ENCODE data around the gene SLU7. TPM values are rescaled to one million over a fixed set of nuclear protein-coding genes. Genes with fewer than 3 reads are reported as not detected.

Gene SLU7
- total RNA-seq, 1 donor from 2014 or later, result 56.3 TPM

GRCh38 chr5:160370713-160371034, 48.2 kb downstream of the SLU7 start:
- FAIRE-seq, result no peak
- DNase-seq (ENCODE audit: low spot score in 2 of 2), result no peak

DNA sequence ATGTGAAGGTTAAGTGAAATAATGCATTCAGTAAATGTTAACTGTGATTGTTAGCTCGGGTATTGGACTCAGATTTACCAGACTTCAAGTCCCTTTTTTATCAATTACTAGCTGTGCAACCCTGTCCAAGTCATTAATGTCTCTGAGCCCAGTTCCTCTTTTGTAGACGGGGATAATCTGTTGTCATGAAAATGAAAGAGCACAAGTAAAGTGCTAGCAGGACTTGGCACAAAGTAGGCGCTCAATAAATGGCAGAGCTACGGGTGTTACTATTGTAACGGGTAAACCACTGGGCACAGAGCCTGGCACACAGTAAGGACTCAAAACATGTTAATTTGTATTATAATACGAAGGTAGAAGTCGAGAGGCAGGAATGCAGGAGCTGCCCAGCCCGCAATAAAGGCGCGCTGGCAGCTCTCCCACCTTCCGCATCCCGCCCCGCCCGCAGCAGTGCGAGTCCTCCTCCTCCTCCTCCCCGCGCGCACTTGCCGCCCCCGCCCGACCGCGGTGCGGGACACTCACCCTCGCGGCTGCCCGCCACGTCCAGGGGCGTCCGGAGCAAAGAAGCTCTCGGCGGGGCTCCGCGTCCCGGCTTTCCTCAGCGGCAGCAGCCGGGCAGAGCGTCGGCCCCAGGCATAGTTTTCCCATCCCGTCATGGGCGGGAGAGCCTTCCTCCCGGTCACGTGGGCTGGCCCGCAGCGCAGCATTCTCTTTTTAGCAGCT, 48.7 kb downstream of the SLU7 start, which contains the start of gene C1QTNF2:
Gene C1QTNF2 (minus strand): TSS at position 637 of the 723 bp plus-strand sequence. CDS start 15,615 bp downstream, outside the sequence.
- no peak for FAIRE-seq
- DNase-seq (ENCODE audit: low spot score in 2 of 2), result peak in 1 of 2 donors; percentile 56

- no peak for FAIRE-seq
- DNase-seq (ENCODE audit: low spot score in 2 of 2), result no peak
Observed at GRCh38 chr5:160367885-160368284, 51.0 kb downstream of the SLU7 start.

- DNase-seq (ENCODE audit: low spot score in 2 of 2), result no peak
- FAIRE-seq, result no peak
Observed at GRCh38 chr5:160367261-160367660, 51.6 kb downstream of the SLU7 start.

GRCh38 chr5:160366230-160366629, 52.7 kb downstream of the SLU7 start:
- DNase-seq (ENCODE audit: low spot score in 2 of 2) (no peak), FAIRE-seq (no peak)

GRCh38 chr5:160363660-160364395, 55.1 kb downstream of the SLU7 start:
- FAIRE-seq (no peak), DNase-seq (ENCODE audit: low spot score in 2 of 2) (no peak)

DNA sequence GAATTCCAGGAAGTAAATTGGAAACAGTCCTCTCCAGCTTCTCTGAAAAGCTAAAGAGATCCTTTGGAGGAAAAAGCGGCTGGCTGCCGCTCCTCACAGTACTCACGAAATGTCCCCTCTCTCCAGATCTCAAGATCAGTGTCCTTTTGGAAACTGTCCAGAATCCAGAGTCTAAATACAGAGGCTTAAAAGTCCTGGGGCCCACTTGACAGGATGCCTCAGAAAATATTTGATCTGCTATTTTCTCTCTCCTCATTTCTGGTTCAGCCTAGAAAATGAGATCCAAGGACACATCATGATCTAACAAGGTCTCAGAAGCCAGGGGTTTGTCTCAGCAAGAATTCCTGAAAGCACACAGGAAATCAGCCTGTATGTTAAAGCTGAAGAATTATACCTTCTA, 55.7 kb downstream of the SLU7 start:
- DNase-seq (ENCODE audit: low spot score in 2 of 2) (no peak), FAIRE-seq (no peak)

GRCh38 chr5:160361624-160362228, 57.2 kb downstream of the SLU7 start:
- DNase-seq (ENCODE audit: low spot score in 2 of 2) (no peak), FAIRE-seq (no peak)

DNA sequence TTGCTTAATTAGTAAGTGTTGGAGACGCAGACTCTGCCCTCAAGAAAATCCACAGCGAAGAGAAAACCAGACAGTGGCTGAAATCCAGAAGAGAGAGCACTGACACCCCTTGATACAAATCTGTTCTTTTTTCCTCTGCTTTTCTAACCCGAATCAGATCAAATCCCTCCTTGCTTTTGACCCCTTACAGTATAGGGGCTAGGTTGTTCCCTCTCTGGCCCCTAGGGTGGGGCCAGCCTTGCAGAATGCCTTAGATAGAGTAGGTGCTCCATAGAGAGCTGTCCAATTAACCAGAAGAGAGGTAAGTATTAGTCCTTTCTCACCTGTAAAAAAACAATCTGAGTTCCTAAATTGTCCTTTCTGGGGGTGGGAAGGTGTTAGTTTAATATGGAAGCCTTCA, 58.6 kb downstream of the SLU7 start:
- FAIRE-seq (no peak), DNase-seq (ENCODE audit: low spot score in 2 of 2) (no peak)

DNA sequence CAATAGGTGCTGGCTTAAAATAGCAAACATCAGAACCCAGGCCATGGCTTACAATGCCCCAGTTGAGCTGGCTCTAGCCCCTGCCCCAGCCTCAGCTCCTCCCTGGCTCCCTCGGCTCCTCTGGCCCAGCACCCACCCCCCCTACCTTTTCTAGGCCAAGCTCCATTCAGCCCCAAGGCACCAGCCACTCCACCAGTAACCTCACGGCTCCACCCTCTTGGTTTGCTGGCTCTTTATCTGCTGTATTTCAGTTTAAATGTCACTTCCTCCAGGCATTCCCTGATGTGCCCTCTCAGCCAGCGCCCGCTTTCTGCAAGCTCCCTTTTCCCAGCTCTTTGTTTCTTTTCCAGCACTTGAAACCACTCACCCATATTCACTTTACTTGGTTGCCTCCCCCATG, 59.1 kb downstream of the SLU7 start:
- FAIRE-seq (no peak), DNase-seq (ENCODE audit: low spot score in 2 of 2) (no peak)

DNA sequence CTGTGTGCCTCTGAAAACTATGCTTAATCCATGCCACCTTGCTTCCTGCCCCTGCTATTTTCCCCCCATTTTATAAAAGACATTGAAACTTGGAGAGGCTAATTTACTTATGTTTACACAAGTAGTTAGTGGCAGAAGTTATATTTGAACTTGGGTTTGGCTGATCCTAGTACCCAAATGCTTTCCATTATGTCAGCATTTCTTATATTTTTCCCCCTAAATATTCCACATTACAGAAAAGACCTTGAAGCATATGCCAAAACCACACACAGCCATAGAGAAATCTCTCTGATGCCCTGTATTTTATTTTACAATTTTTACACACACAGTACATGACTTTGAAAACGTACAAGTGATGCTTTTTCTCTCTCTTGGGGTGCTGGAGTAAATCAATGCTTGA, 59.6 kb downstream of the SLU7 start:
- DNase-seq (ENCODE audit: low spot score in 2 of 2) (no peak), FAIRE-seq (no peak)

DNA sequence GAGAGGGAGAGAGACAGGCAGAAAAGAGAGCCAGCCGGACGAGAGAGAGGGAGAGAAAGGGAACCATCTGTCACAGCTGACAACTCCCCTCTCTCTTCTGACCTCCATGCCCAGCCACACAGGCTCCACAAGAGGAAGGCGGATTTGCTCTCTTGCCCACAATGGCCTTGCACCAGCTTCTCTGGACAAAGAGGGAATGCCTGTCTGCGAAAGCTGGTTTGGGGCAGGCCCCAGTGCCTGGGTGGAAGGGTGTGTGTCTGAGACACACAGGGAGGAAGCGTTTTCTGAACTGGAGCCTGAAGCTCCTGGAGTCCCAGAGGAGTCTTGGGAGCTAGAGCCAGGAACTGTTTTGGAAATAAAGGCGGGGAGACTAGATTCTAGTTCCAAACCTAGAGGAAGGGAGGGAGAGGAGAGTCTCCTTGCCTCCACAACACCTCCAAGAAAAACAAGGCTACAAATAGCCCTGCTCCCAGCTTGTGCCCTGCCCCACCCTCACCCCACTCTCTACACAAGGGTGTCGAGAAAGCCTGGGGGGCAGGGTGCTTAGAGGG, 60.9 kb downstream of the SLU7 start:
- FAIRE-seq (no peak), DNase-seq (ENCODE audit: low spot score in 2 of 2) (no peak)

- no peak for DNase-seq (ENCODE audit: low spot score in 2 of 2)
- FAIRE-seq, result no peak
Observed at GRCh38 chr5:160357394-160357793, 61.5 kb downstream of the SLU7 start.

- FAIRE-seq (no peak), DNase-seq (ENCODE audit: low spot score in 2 of 2) (no peak)
Observed at GRCh38 chr5:160356550-160357347, 62.1 kb downstream of the SLU7 start.

DNA sequence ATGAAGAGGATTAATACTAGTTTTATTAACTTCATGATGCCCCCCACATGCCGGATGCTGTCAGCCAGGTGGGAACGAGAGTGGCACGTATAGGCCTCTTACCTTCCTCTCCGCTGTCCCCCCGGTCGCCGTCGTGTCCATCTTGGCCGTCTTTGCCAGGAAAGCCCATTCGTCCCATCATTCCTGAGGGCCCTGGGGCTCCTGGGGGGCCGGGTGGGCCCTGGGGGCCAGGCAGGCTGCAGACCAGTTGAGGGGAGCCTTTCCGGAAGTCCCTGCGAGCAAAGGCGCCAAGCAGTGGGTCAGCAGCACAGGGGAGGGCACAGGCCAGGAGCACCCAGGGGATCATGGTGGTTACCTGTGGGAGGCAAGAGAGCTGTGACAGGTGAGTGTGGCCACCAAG, 64.2 kb downstream of the SLU7 start:
- DNase-seq (ENCODE audit: low spot score in 2 of 2), result no peak

GRCh38 chr5:160353379-160353778, 65.5 kb downstream of the SLU7 start:
- DNase-seq (ENCODE audit: low spot score in 2 of 2) (peak; percentile 49 to 54), FAIRE-seq (no peak)

More for the DNA sequence above, 64.2 kb downstream of the SLU7 start:
- no peak for FAIRE-seq

DNA sequence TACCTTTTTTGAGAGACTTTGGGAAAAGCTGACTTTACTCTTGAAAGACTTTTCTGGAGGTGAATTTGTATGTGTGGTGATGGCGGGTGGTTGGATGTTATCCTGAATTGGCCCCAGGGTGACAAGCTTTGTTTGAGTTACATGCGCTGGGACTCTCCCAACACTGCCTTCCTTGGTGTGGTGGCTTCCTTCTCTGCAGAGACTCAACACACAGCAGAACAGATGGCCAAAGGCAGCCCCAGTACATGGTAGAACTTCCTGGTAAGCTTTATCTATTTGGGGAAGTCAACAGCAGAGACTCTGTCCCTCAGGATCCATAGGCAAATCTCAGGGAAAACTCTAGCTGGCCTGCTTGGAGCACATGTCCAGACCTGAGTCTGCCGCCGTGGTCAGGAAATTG, 66.6 kb downstream of the SLU7 start:
- DNase-seq (ENCODE audit: low spot score in 2 of 2) (no peak), FAIRE-seq (no peak)
